ENCODE data around the gene RAPGEF4. TPM values are rescaled to one million over a fixed set of nuclear protein-coding genes. Genes with fewer than 3 reads are reported as not detected.

RAPGEF4 gene
- total and polyA plus RNA-seq, 2 of the 13 experiments (the other 11 are each of a cell fraction or from before 2014, with no cell fraction given) = 0.78 to 0.91 TPM

GRCh38 chr2:172775319-172775718 lies 39.7 kb downstream of the RAPGEF4 start:
- no peaks in the 10 kb centered on the region for H3K36me3 ChIP-seq (replicated peaks in 1 of 2; ENCODE audit: control insufficient read depth in 1 of 2, insufficient read depth in 2 of 2, low read length in 2 of 2)
- ATAC-seq (no peak), FAIRE-seq (no peak), DNase-seq (ENCODE audit: low spot score) (no peak)
- H3K4me3 ChIP-seq (replicated peaks in 1 of 3; ENCODE audit: insufficient read depth in 1 of 3, low read depth in 2 of 3, low read length in 3 of 3) = no peak overlapping the region
- H3K9me3 ChIP-seq (ENCODE audit: low read length) = no peaks in the 10 kb centered on the region
- WGBS (ENCODE audit: low lambda C conversion rate) = 4% methylated on average over 1 of the region's 1 CpG
- in situ Hi-C loops (cut with HindIII; ENCODE audit: extremely low pct_ligation_motif_present, low pct_unique_long_range_greater_than_20kb) (no loop called here), intact Hi-C loops (cut with micrococcal nuclease; ENCODE audit: unreplicated experiment) (no loop called here)
- H3K4me1 ChIP-seq (ENCODE audit: insufficient read depth, low read length) = no peaks in the 10 kb centered on the region
- no peak overlapping the region for H2AFZ ChIP-seq (ENCODE audit: low read length)
- no peaks in the 10 kb centered on the region for H4K20me1 ChIP-seq (ENCODE audit: insufficient read depth, low read length)
- POLR2A ChIA-PET = no interaction called here
- H3K27me3 ChIP-seq (ENCODE audit: control insufficient read depth in 1 of 2, insufficient read depth in 2 of 2, low read length in 2 of 2) = 0 out of 5 replicates have a peak, but pooled peaks cover 0 to 5% of the 10 kb centered on the region in 2 experiments
- TF ChIP-seq NFAT5 (CRISPR knock-in tag; IDR thresholded peaks at IDR 0.05) (no peak), GTF3A (CRISPR knock-in tag; conservative IDR thresholded peaks at IDR 0.05) (no peak), ARID3A (IDR thresholded peaks at IDR 0.05; ENCODE audit: low read depth, low read length) (no peak), ATF1 (CRISPR knock-in tag; IDR thresholded peaks at IDR 0.05) (no peak)
- H3K27ac ChIP-seq (ENCODE audit: extremely low read length, insufficient read depth, low read length) = no peak overlapping the region
- CTCF ChIA-PET (ENCODE audit: low intra/inter-chr PET ratio, low total read pairs) = no interaction called here
- no TSS peak for BruUV-seq (replicated peaks)
- H3K79me2 ChIP-seq (ENCODE audit: insufficient read depth, low read length) = no peaks in the 10 kb centered on the region
- H3K4me2 ChIP-seq (ENCODE audit: low read depth, low read length) = no peak overlapping the region
- no peak overlapping the region for H3K9ac ChIP-seq (ENCODE audit: insufficient read depth, low read depth, low read length)

Data from HepG2 (cell line).